H9 (cell line): ENCODE measurements around the gene WDR4. TPM values are rescaled to one million over a fixed set of nuclear protein-coding genes. Genes with fewer than 3 reads are reported as not detected.

Experiments
- DNase-seq: peaks from one replicate; pipeline ENCODE4 v3.0.0-alpha.2; 2017
- H2AFZ ChIP-seq: one replicate; pipeline ENCODE4 v1.6.1; 2013; ENCODE audit warnings: mild to moderate bottlenecking, low read length, control low read depth, moderate library complexity
- H2AK5ac ChIP-seq: 2 replicates; pipeline ENCODE4 v1.6.1; 2013; ENCODE audit warnings: low read length, control low read depth, mixed read lengths; ENCODE audit not compliant: insufficient read length
- H2BK120ac ChIP-seq: one replicate; pipeline ENCODE4 v1.6.1; 2013; ENCODE audit warnings: low read depth, mild to moderate bottlenecking, low read length, control low read depth, inconsistent platforms; ENCODE audit not compliant: poor library complexity, severe bottlenecking
- H2BK12ac ChIP-seq: 2 replicates; pipeline ENCODE4 v1.6.1; 2013; ENCODE audit warnings: low read length, control low read depth, mixed read lengths, low read depth; ENCODE audit not compliant: insufficient read length
- H2BK15ac ChIP-seq: 2 replicates; pipeline ENCODE4 v1.6.1; 2013; ENCODE audit warnings: low read depth, low read length, control low read depth
- H2BK20ac ChIP-seq: one replicate; pipeline ENCODE4 v1.6.1; 2013; ENCODE audit warnings: low read depth, mild to moderate bottlenecking, low read length, control low read depth, inconsistent platforms; ENCODE audit not compliant: poor library complexity, severe bottlenecking
- H2BK5ac ChIP-seq: 2 replicates; pipeline ENCODE4 v1.6.1; 2013; ENCODE audit warnings: low read length, control low read depth, mixed read lengths; ENCODE audit not compliant: insufficient read length
- H3K14ac ChIP-seq: 2 replicates; pipeline ENCODE4 v1.6.1; 2013; ENCODE audit warnings: low read length, control low read depth; ENCODE audit not compliant: insufficient read depth
- H3K18ac ChIP-seq: 2 replicates; pipeline ENCODE4 v1.6.1; 2013; ENCODE audit warnings: low read depth, mild to moderate bottlenecking, mixed read lengths, low read length, control low read depth; ENCODE audit not compliant: insufficient read length
- H3K23ac ChIP-seq: 2 replicates; pipeline ENCODE4 v1.6.1; 2013; ENCODE audit warnings: low read length, control low read depth, mixed read lengths, low read depth; ENCODE audit not compliant: insufficient read length
- H3K23me2 ChIP-seq: 2 replicates; pipeline ENCODE4 v1.6.1; 2013; ENCODE audit warnings: low read depth, mild to moderate bottlenecking, mixed read lengths, low read length, control low read depth; ENCODE audit not compliant: insufficient read length, poor library complexity, severe bottlenecking
- H3K27ac ChIP-seq: 2 replicates; pipeline ENCODE4 v1.5.1; 2013; ENCODE audit warnings: low read length, control low read depth, mixed read lengths, low read depth; ENCODE audit not compliant: insufficient read length
- H3K27me3 ChIP-seq: 2 replicates; pipeline ENCODE4 v1.6.1; 2013; ENCODE audit warnings: low read length, control low read depth, inconsistent platforms; ENCODE audit not compliant: insufficient read depth
- H3K4ac ChIP-seq: 2 replicates; pipeline ENCODE4 v1.6.1; 2013; ENCODE audit warnings: low read depth, mild to moderate bottlenecking, control low read depth, inconsistent platforms, low read length, moderate library complexity
- H3K4me1 ChIP-seq: 2 replicates; pipeline ENCODE4 v1.6.1; 2013; ENCODE audit warnings: low read length, control low read depth, inconsistent platforms; ENCODE audit not compliant: insufficient read depth
- H3K4me2 ChIP-seq: 2 replicates; pipeline ENCODE4 v1.6.1; 2013; ENCODE audit warnings: low read length, control low read depth, mixed read lengths; ENCODE audit not compliant: insufficient read length, insufficient read depth
- H3K56ac ChIP-seq: 2 replicates; pipeline ENCODE4 v1.6.1; 2013; ENCODE audit warnings: low read depth, mild to moderate bottlenecking, mixed read lengths, low read length, control low read depth; ENCODE audit not compliant: insufficient read length
- H3K79me1 ChIP-seq: 2 replicates; pipeline ENCODE4 v1.6.1; 2013; ENCODE audit warnings: low read depth, mild to moderate bottlenecking, moderate library complexity, low read length, control low read depth, inconsistent platforms; ENCODE audit not compliant: insufficient read depth, poor library complexity, severe bottlenecking
- H3K79me2 ChIP-seq: 2 replicates; pipeline ENCODE4 v1.6.1; 2013; ENCODE audit warnings: low read length, control low read depth, inconsistent platforms; ENCODE audit not compliant: insufficient read depth
- H3K9ac ChIP-seq: 2 replicates; pipeline ENCODE4 v1.6.1; 2013; ENCODE audit warnings: low read length, control low read depth, mixed read lengths; ENCODE audit not compliant: insufficient read length; ENCODE audit errors: extremely low read depth
- H3K9me3 ChIP-seq: one replicate; pipeline ENCODE4 v1.6.1; 2013; ENCODE audit warnings: low read depth, low read length, inconsistent platforms; ENCODE audit not compliant: control insufficient read depth
- H3T11ph ChIP-seq: one replicate; pipeline ENCODE4 v1.6.1; 2013; ENCODE audit warnings: mild to moderate bottlenecking, low read length, control low read depth, inconsistent platforms
- H4K20me1 ChIP-seq: one replicate; pipeline ENCODE4 v1.6.1; 2013; ENCODE audit not compliant: control insufficient read depth, insufficient read length, insufficient read depth
- H4K5ac ChIP-seq: 2 replicates; pipeline ENCODE4 v1.6.1; 2013; ENCODE audit warnings: low read depth, mild to moderate bottlenecking, mixed read lengths, low read length, control low read depth; ENCODE audit not compliant: insufficient read length
- H4K8ac ChIP-seq: replicated peaks from 2 replicates; pipeline ENCODE4 v1.6.1; 2013; ENCODE audit warnings: low read length, control low read depth, mixed read lengths, low read depth; ENCODE audit not compliant: insufficient read length
- H4K91ac ChIP-seq: 2 replicates; pipeline ENCODE4 v1.6.1; 2013; ENCODE audit warnings: low read depth, mild to moderate bottlenecking, moderate library complexity, mixed read lengths, low read length, control low read depth; ENCODE audit not compliant: insufficient read length
- H3K27ac Mint-ChIP-seq, 3 experiments: 2 replicates in 2 of 3; 3 replicates in 1 of 3; pipeline ENCODE4 v1.8.0; 2020 to 2021; ENCODE audit warnings: mixed read lengths in 3 of 3, mild to moderate bottlenecking in 1 of 3, moderate library complexity in 1 of 3
- H3K27me3 Mint-ChIP-seq: 2 replicates; pipeline ENCODE4 v1.8.0; 2021; ENCODE audit warnings: low read depth, mild to moderate bottlenecking, moderate library complexity, mixed read lengths
- H3K36me3 Mint-ChIP-seq, 3 experiments: 2 replicates in 2 of 3; 3 replicates in 1 of 3; pipeline ENCODE4 v1.8.0; 2020 to 2021; ENCODE audit warnings: low read depth in 3 of 3, mixed read lengths in 3 of 3; ENCODE audit not compliant: insufficient read depth in 1 of 3
- H3K4me1 Mint-ChIP-seq, 2 experiments: 2 replicates each; pipeline ENCODE4 v1.8.0; 2020; ENCODE audit warnings: mixed read lengths in 2 of 2
- H3K4me3 Mint-ChIP-seq, 2 experiments: 2 replicates in 1 of 2; 3 replicates in 1 of 2; pipeline ENCODE4 v1.8.0; 2020 to 2021; ENCODE audit warnings: mild to moderate bottlenecking in 2 of 2, mixed read lengths in 2 of 2, moderate library complexity in 1 of 2
- H3K9me3 Mint-ChIP-seq, 2 experiments: 2 replicates in 1 of 2; 3 replicates in 1 of 2; pipeline ENCODE4 v1.8.0; 2020; ENCODE audit warnings: mild to moderate bottlenecking in 2 of 2, mixed read lengths in 2 of 2, moderate library complexity in 1 of 2
- WGBS: extraction: QIAGEN DNeasy Blood & Tissue Kit; methylation state at CpG from one replicate; pipeline ENCODE4 v1.1.7; 2013; ENCODE audit warnings: missing lambda C conversion rate, low lambda C conversion rate, mixed read lengths; ENCODE audit not compliant: insufficient read length; ENCODE audit errors: extremely low coverage; 5-methylcytosine and 5-hydroxymethylcytosine counted together
- total RNA-seq: library from RNA; stranded (reverse); gene quantifications from 2 replicates; pipeline ENCODE4 v1.2.1, GENCODE V29; 2021
- TF ChIP-seq, protein P1 (sequence below): fragments of 200-600 bp; sonication (generic); conservative IDR thresholded peaks from 3 replicates; pipeline ENCODE4 v1.8.0; 2021; ENCODE audit warnings: antibody characterized with exemption, mild to moderate bottlenecking

The WDR4 gene
- total RNA-seq, 1 experiment from 2014 or later, result 54.4 TPM

DNA sequence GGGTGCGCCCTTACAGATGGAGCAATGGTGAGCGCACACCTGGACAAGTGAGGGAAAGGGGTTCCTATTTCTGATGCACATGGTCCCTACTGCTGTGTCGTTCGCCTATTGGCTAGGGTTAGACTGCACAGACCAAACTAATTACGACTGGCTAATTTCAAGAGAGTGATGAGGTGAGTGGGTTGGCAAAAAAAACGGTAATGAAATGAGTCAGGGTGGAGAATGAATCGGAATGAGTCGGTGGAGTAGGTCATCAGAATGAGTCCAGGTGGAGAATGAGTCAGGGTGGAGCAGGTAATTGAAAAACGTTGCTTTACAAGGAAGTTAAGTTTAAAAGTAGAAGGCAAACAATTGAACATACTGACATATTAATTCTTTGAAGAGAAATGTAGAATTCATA, 79.8 kb downstream of the WDR4 start:
- H3K9ac ChIP-seq, result no peak overlapping the region
- Mint-ChIP-seq H3K9me3 (no peaks in the 10 kb centered on the region), H3K4me1 (peaks cover 24 to 39% of the 10 kb centered on the region in 2 experiments), H3K27ac (no peak overlapping the region), H3K36me3 (no peaks in the 10 kb centered on the region), H3K4me3 (no peak overlapping the region), H3K27me3 (no peaks in the 10 kb centered on the region; the same call in 1 of the 2 replicates)
- TF ChIP-seq, protein P1, sequence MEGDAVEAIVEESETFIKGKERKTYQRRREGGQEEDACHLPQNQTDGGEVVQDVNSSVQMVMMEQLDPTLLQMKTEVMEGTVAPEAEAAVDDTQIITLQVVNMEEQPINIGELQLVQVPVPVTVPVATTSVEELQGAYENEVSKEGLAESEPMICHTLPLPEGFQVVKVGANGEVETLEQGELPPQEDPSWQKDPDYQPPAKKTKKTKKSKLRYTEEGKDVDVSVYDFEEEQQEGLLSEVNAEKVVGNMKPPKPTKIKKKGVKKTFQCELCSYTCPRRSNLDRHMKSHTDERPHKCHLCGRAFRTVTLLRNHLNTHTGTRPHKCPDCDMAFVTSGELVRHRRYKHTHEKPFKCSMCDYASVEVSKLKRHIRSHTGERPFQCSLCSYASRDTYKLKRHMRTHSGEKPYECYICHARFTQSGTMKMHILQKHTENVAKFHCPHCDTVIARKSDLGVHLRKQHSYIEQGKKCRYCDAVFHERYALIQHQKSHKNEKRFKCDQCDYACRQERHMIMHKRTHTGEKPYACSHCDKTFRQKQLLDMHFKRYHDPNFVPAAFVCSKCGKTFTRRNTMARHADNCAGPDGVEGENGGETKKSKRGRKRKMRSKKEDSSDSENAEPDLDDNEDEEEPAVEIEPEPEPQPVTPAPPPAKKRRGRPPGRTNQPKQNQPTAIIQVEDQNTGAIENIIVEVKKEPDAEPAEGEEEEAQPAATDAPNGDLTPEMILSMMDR, result no peak
- DNase-seq, result peak; percentile 10
- H4K20me1 ChIP-seq, result no peaks in the 10 kb centered on the region
- H3K23me2 ChIP-seq, result no peaks in the 10 kb centered on the region
- H3K79me2 ChIP-seq, result no peaks in the 10 kb centered on the region
- H3K27me3 ChIP-seq, result no peaks in the 10 kb centered on the region
- H2BK5ac ChIP-seq, result no peak overlapping the region
- no peak overlapping the region for H3T11ph ChIP-seq
- no peak overlapping the region for H3K4me2 ChIP-seq
- H3K18ac ChIP-seq, result no peak overlapping the region
- H4K8ac ChIP-seq, result no peak overlapping the region
- no peak overlapping the region for H2AFZ ChIP-seq
- H3K4me1 ChIP-seq, result peaks cover 2% of the 10 kb centered on the region; the same call in 1 of the 2 replicates
- no peaks in the 10 kb centered on the region for H3K9me3 ChIP-seq
- H2BK120ac ChIP-seq, result no peak overlapping the region
- no peak overlapping the region for H3K14ac ChIP-seq
- H2BK15ac ChIP-seq, result no peak overlapping the region
- H3K4ac ChIP-seq, result no peak overlapping the region
- H3K79me1 ChIP-seq, result no peaks in the 10 kb centered on the region
- no peak overlapping the region for H4K91ac ChIP-seq
- no peak overlapping the region for H3K23ac ChIP-seq
- H4K5ac ChIP-seq, result no peak overlapping the region
- H2BK20ac ChIP-seq, result no peak overlapping the region
- H3K27ac ChIP-seq, result no peak overlapping the region
- no peak overlapping the region for H2AK5ac ChIP-seq
- H2BK12ac ChIP-seq, result no peak overlapping the region
- H3K56ac ChIP-seq, result no peak overlapping the region
- WGBS, result 100% methylated on average over 3 of the region's 9 CpGs

Other genes starting within 250 kb of the WDR4 start
- 28.2 and 31.9 TPM in 2 replicates for gene PDE9A, start 225.9 kb downstream of the WDR4 start, total RNA-seq
- 32.6 and 35.6 TPM in 2 replicates for gene NDUFV3, start 13.8 kb upstream of the WDR4 start, total RNA-seq
- gene ERVH48-1, start 46.1 kb upstream of the WDR4 start, total RNA-seq, result 234 and 238 TPM in 2 replicates
- gene PKNOX1, start 95.0 kb upstream of the WDR4 start, total RNA-seq, result 38.1 and 43.4 TPM in 2 replicates
- 319 and 350 TPM in 2 replicates for gene CBS, start 196.3 kb upstream of the WDR4 start, total RNA-seq
- 29.7 and 51.9 TPM in 2 replicates for gene U2AF1, start 228.0 kb upstream of the WDR4 start, total RNA-seq